Body of pancreas (tissue), 4 donors: ENCODE measurements around the gene PCSK5. TPM values are rescaled to one million over a fixed set of nuclear protein-coding genes. Genes with fewer than 3 reads are reported as not detected.
A peak's percentile ranks its signal among the peaks of the same experiment; 100 is the strongest.

Source experiments
- ATAC-seq: fragments of 150-250 bp; one replicate; pipeline ENCODE4 v1.9.1; 2016
- DNase-seq, 4 donors: peaks; one replicate each; pipeline ENCODE4 v3.0.0-alpha.2; 2019
- H3K27ac ChIP-seq, 4 donors: fragments of 200-600 bp; sonication (generic); 1 replicate in 3 of 4; 2 replicates in 1 of 4; pipeline versions ENCODE4 v1.5.1 to v1.6.1; 2016 to 2019; ENCODE audit warnings: mild to moderate bottlenecking in 1 of 4, mixed read lengths in 1 of 4, moderate library complexity in 1 of 4
- H3K27me3 ChIP-seq, 2 donors: fragments of 200-600 bp; sonication (generic); one replicate each; pipeline ENCODE4 v1.6.0; 2016; ENCODE audit warnings: mild to moderate bottlenecking in 1 of 2
- H3K36me3 ChIP-seq, 2 donors: fragments of 200-600 bp; sonication (generic); replicated peaks in 1 of 2; 2 replicates each; pipeline ENCODE4 v1.5.1; 2016; ENCODE audit warnings: low read depth in 2 of 2; ENCODE audit not compliant: insufficient read depth in 1 of 2
- H3K4me1 ChIP-seq: fragments of 200-600 bp; sonication (generic); one replicate; pipeline ENCODE4 v1.6.0; 2016
- H3K4me3 ChIP-seq, 2 donors: fragments of 200-600 bp; sonication (generic); 1 replicate in 1 of 2; 2 replicates in 1 of 2; pipeline ENCODE4 v1.5.1; 2016 to 2019
- H3K9me3 ChIP-seq, 3 donors: fragments of 200-600 bp; sonication (generic); 1 replicate in 2 of 3; 2 replicates in 1 of 3; pipeline ENCODE4 v1.5.1; 2016
- CTCF ChIP-seq, 7 experiments: fragments of 450-650 bp in 4 of 7; fragments of 200-600 bp in 3 of 7; sonication (generic) in 3 of 7; IDR thresholded peaks; one replicate each; pipeline ENCODE4 v1.5.1; 2016 to 2019; ENCODE audit warnings: antibody characterized with exemption in 7 of 7
- POLR2A ChIP-seq, 3 donors: fragments of 450-650 bp; IDR thresholded peaks; one replicate each; pipeline ENCODE4 v1.6.1; 2016; ENCODE audit warnings: antibody characterized with exemption in 3 of 3, mild to moderate bottlenecking in 2 of 3
- WGBS, 2 donors: methylation state at CpG; one replicate each; pipeline ENCODE4 v1.1.5; 2017; 5-methylcytosine and 5-hydroxymethylcytosine counted together
- intact Hi-C: fragments of 100-400 bp; cut with DNase I; formaldehyde crosslinking; loops from one replicate; pipeline ENCODE4 v1.15.1; 2023
- total RNA-seq, 2 donors: library from RNA; depleted of rRNA; stranded (reverse); fragments of >200 nt; gene quantifications; one replicate each; pipeline ENCODE4 v1.1.0, GENCODE V29; 2016

The PCSK5 gene
- total RNA-seq: 10 to 100 TPM; 11.2 to 12.2 TPM

- Histone ChIP-seq H3K4me1 (peaks cover 20% of the 10 kb centered on the region), H3K27ac (peak within 1 kb of the TSS; percentile 54 to 83 (median 80)), H3K27me3 (no peaks in the 10 kb centered on the region), H3K4me3 (peak within 1 kb of the TSS; percentile 80 to 83), H3K36me3 (no peaks in the 10 kb centered on the region), H3K9me3 (no peaks in the 10 kb centered on the region)
- TF ChIP-seq CTCF (IDR thresholded peaks at IDR 0.05): peak in 5 of 7 experiments; percentile 19 to 56 (median 50)
- TF ChIP-seq POLR2A (IDR thresholded peaks at IDR 0.05): peak; percentile 92 to 97 (median 96)
- intact Hi-C loops: no loop called here
- DNase-seq (peak; percentile 90 to 95 (median 92)), ATAC-seq (peak; percentile 94)
- 0 to 1% methylated on average over 9 to 79 of the region's 83 CpGs for WGBS, 2 donors
Measured at GRCh38 chr9:75890472-75891276, at the start of gene PCSK5. PCSK5 (plus strand) TSS chr9:75890673; CDS start chr9:75891182, 509 bp downstream.

- Histone ChIP-seq H3K4me3 (no peak overlapping the region), H3K36me3 (no peaks in the 10 kb centered on the region), H3K4me1 (no peaks in the 10 kb centered on the region), H3K9me3 (peaks cover 0 to 8% (median 0%) of the 10 kb centered on the region in 3 donors), H3K27ac (no peak overlapping the region), H3K27me3 (no peaks in the 10 kb centered on the region)
- ATAC-seq: no peak
- 27 to 44% methylated on average over 2 of the region's 2 CpGs for WGBS, 2 donors
- DNase-seq: no peak
- intact Hi-C loops: no loop called here
- TF ChIP-seq CTCF (IDR thresholded peaks at IDR 0.05) (no peak), POLR2A (IDR thresholded peaks at IDR 0.05) (no peak)
Measured at GRCh38 chr9:75844321-75844720, 46.2 kb upstream of the PCSK5 start.

GRCh38 chr9:75845806-75846205 is 44.7 kb upstream of the PCSK5 start:
- Histone ChIP-seq H3K27me3 (no peaks in the 10 kb centered on the region), H3K27ac (no peak overlapping the region), H3K9me3 (peaks cover 0 to 8% (median 0%) of the 10 kb centered on the region in 3 donors), H3K36me3 (no peaks in the 10 kb centered on the region), H3K4me1 (no peaks in the 10 kb centered on the region), H3K4me3 (no peak overlapping the region)
- DNase-seq: no peak
- 83 to 85% methylated on average over 2 of the region's 2 CpGs for WGBS, 2 donors
- TF ChIP-seq POLR2A (IDR thresholded peaks at IDR 0.05) (no peak), CTCF (IDR thresholded peaks at IDR 0.05) (no peak)
- ATAC-seq: no peak
- intact Hi-C loops: no loop called here

- Histone ChIP-seq H3K36me3 (no peaks in the 10 kb centered on the region), H3K9me3 (peaks cover 0 to 8% (median 0%) of the 10 kb centered on the region in 3 donors), H3K27me3 (no peaks in the 10 kb centered on the region), H3K4me3 (no peak overlapping the region), H3K4me1 (peaks cover 6% of the 10 kb centered on the region), H3K27ac (no peak overlapping the region)
- intact Hi-C loops: no loop called here
- TF ChIP-seq POLR2A (IDR thresholded peaks at IDR 0.05) (no peak), CTCF (IDR thresholded peaks at IDR 0.05) (no peak)
- ATAC-seq (no peak), DNase-seq (no peak)
- 88 to 92% methylated on average over 1 of the region's 1 CpG for whole genome bisulfite sequencing, 2 donors
Measured at GRCh38 chr9:75847085-75847484, 43.4 kb upstream of the PCSK5 start.
